Trophoblast cell (in vitro differentiated cells and primary cell): Measurements from ENCODE around the gene ZNF75A. TPM values are rescaled to one million over a fixed set of nuclear protein-coding genes. Genes with fewer than 3 reads are reported as not detected.
A peak's percentile ranks its signal among the peaks of the same experiment; 100 is the strongest.

Experiments
- DNase-seq, 2 donors: peaks; one replicate each; pipeline ENCODE4 v3.0.0-alpha.2; 2016
- H2AFZ ChIP-seq: 2 replicates; pipeline ENCODE4 v1.6.1; 2013; ENCODE audit warnings: low read length, moderate library complexity, mild to moderate bottlenecking; ENCODE audit not compliant: insufficient read depth, poor library complexity
- H2AK5ac ChIP-seq: 2 replicates; pipeline ENCODE4 v1.6.1; 2013; ENCODE audit warnings: mild to moderate bottlenecking, low read length
- H2BK120ac ChIP-seq: 2 replicates; pipeline ENCODE4 v1.6.1; 2013; ENCODE audit warnings: low read length, mild to moderate bottlenecking, moderate library complexity; ENCODE audit not compliant: insufficient read depth, poor library complexity
- H2BK12ac ChIP-seq: 2 replicates; pipeline ENCODE4 v1.6.1; 2013; ENCODE audit warnings: mild to moderate bottlenecking, low read length, moderate library complexity
- H2BK5ac ChIP-seq: 2 replicates; pipeline ENCODE4 v1.6.1; 2013; ENCODE audit warnings: low read length, low read depth, moderate library complexity, mild to moderate bottlenecking; ENCODE audit not compliant: poor library complexity
- H3K14ac ChIP-seq: 2 replicates; pipeline ENCODE4 v1.6.1; 2013; ENCODE audit warnings: mild to moderate bottlenecking, low read length
- H3K18ac ChIP-seq: 2 replicates; pipeline ENCODE4 v1.6.1; 2013; ENCODE audit warnings: mild to moderate bottlenecking, low read length
- H3K23ac ChIP-seq: 2 replicates; pipeline ENCODE4 v1.6.1; 2013; ENCODE audit warnings: low read length
- H3K27ac ChIP-seq: 2 replicates; pipeline ENCODE4 v1.5.1; 2013; ENCODE audit warnings: low read depth, mild to moderate bottlenecking, inconsistent platforms, low read length, moderate library complexity
- H3K27me3 ChIP-seq: 2 replicates; pipeline ENCODE4 v1.6.1; 2013; ENCODE audit warnings: inconsistent platforms, mild to moderate bottlenecking, low read length, moderate library complexity; ENCODE audit not compliant: insufficient read depth
- H3K36me3 ChIP-seq, 2 experiments: 1 replicate in 1 of 2; 2 replicates in 1 of 2; pipeline ENCODE4 v1.6.1; 2013; ENCODE audit warnings: low read length in 2 of 2, mild to moderate bottlenecking in 2 of 2, moderate library complexity in 1 of 2; ENCODE audit not compliant: insufficient read depth in 2 of 2, control insufficient read depth in 1 of 2
- H3K4ac ChIP-seq: 2 replicates; pipeline ENCODE4 v1.6.1; 2013; ENCODE audit warnings: low read depth, mild to moderate bottlenecking, low read length, moderate library complexity
- H3K4me1 ChIP-seq, 2 experiments: 1 replicate in 1 of 2; 2 replicates in 1 of 2; pipeline ENCODE4 v1.6.1; 2013; ENCODE audit warnings: low read length in 2 of 2, mild to moderate bottlenecking in 2 of 2, moderate library complexity in 1 of 2; ENCODE audit not compliant: insufficient read depth in 2 of 2, control insufficient read depth in 1 of 2
- H3K4me2 ChIP-seq: 2 replicates; pipeline ENCODE4 v1.6.1; 2013; ENCODE audit warnings: inconsistent platforms, mild to moderate bottlenecking, low read length, moderate library complexity
- H3K4me3 ChIP-seq: 2 replicates; pipeline ENCODE4 v1.5.1; 2013; ENCODE audit warnings: mild to moderate bottlenecking, low read depth, low read length, inconsistent platforms
- H3K79me1 ChIP-seq: one replicate; pipeline ENCODE4 v1.6.1; 2013; ENCODE audit warnings: low read length
- H3K79me2 ChIP-seq: 2 replicates; pipeline ENCODE4 v1.6.1; 2013; ENCODE audit warnings: low read length, mild to moderate bottlenecking; ENCODE audit not compliant: control insufficient read depth, insufficient read depth, poor library complexity
- H3K9ac ChIP-seq: 2 replicates; pipeline ENCODE4 v1.6.1; 2013; ENCODE audit warnings: mild to moderate bottlenecking, low read length
- H3K9me3 ChIP-seq: 2 replicates; pipeline ENCODE4 v1.6.1; 2013; ENCODE audit warnings: low read depth, mild to moderate bottlenecking, control low read depth, inconsistent platforms, low read length; ENCODE audit not compliant: insufficient read depth
- H4K12ac ChIP-seq: 2 replicates; pipeline ENCODE4 v1.6.1; 2013; ENCODE audit warnings: low read depth, mild to moderate bottlenecking, low read length, moderate library complexity
- H4K8ac ChIP-seq: 2 replicates; pipeline ENCODE4 v1.6.1; 2013; ENCODE audit warnings: low read depth, mild to moderate bottlenecking, low read length, moderate library complexity
- H4K91ac ChIP-seq: one replicate; pipeline ENCODE4 v1.6.1; 2013; ENCODE audit warnings: low read depth, mild to moderate bottlenecking, low read length, moderate library complexity
- WGBS: extraction: QIAGEN DNeasy Blood & Tissue Kit; methylation state at CpG from one replicate; pipeline ENCODE4 v1.1.7; 2013; ENCODE audit warnings: missing lambda C conversion rate; ENCODE audit not compliant: insufficient read length, insufficient coverage; ENCODE audit errors: extremely low coverage; 5-methylcytosine and 5-hydroxymethylcytosine counted together
- polyA plus RNA-seq: library from polyadenylated mRNA; stranded (reverse); fragments of 200-250 nt; gene quantifications from 2 replicates; pipeline ENCODE4 v1.2.3, GENCODE V29; 2013

The ZNF75A gene
- polyA plus RNA-seq, result 17.4 and 17.5 TPM in 2 replicates

GRCh38 chr16:3305109-3306068 is at the start of gene ZNF75A, which contains the start of gene TIGD7:
Gene ZNF75A (plus strand): TSS chr16:3305497. CDS start chr16:3308429, 2,932 bp downstream.
Gene TIGD7 (minus strand): TSS chr16:3305430. CDS start chr16:3300614, 4,816 bp downstream.
- H2AFZ ChIP-seq, result peak within 1 kb of the TSS; percentile 92
- H3K4me1 ChIP-seq, result peaks cover 2 to 3% of the 10 kb centered on the region in 2 experiments
- H3K4me2 ChIP-seq, result peak within 1 kb of the TSS; percentile 62
- no peak within 1 kb of the TSS for H2BK12ac ChIP-seq
- no CpG with 5 or more reads among the region's 103 CpGs for WGBS
- H3K18ac ChIP-seq, result peak within 1 kb of the TSS; percentile 87
- peak within 1 kb of the TSS; percentile 87 for H4K91ac ChIP-seq
- peak within 1 kb of the TSS; percentile 83 for H3K4me3 ChIP-seq
- H3K79me1 ChIP-seq, result peaks cover 8% of the 10 kb centered on the region
- peak; percentile 85 to 86 for DNase-seq
- peak within 1 kb of the TSS; percentile 79 for H2BK120ac ChIP-seq
- peak within 1 kb of the TSS; percentile 87 for H3K27ac ChIP-seq
- H4K8ac ChIP-seq, result peak within 1 kb of the TSS; percentile 99
- H3K36me3 ChIP-seq, result peaks cover 16 to 17% of the 10 kb centered on the region in 2 experiments
- peak within 1 kb of the TSS; percentile 75 for H2BK5ac ChIP-seq
- peak within 1 kb of the TSS; percentile 86 for H3K14ac ChIP-seq
- no peak within 1 kb of the TSS for H3K23ac ChIP-seq
- peak within 1 kb of the TSS; percentile 79 for H4K12ac ChIP-seq
- peaks cover 25% of the 10 kb centered on the region for H3K9me3 ChIP-seq
- H3K27me3 ChIP-seq, result no peaks in the 10 kb centered on the region
- H3K9ac ChIP-seq, result peak within 1 kb of the TSS; percentile 48
- H3K79me2 ChIP-seq, result peaks cover 6% of the 10 kb centered on the region
- peak within 1 kb of the TSS; percentile 3 for H2AK5ac ChIP-seq
- H3K4ac ChIP-seq, result peak within 1 kb of the TSS; percentile 1

GRCh38 chr16:3256146-3256865 is 49.0 kb upstream of the ZNF75A start, which contains the start of gene MEFV:
Gene MEFV (minus strand): TSS chr16:3256633. CDS start chr16:3256587, 46 bp downstream.
- H2BK120ac ChIP-seq, result no peak within 1 kb of the TSS
- no peak within 1 kb of the TSS for H2BK12ac ChIP-seq
- H3K79me1 ChIP-seq, result no peaks in the 10 kb centered on the region
- H3K4me1 ChIP-seq, result no peaks in the 10 kb centered on the region
- H3K9ac ChIP-seq, result no peak within 1 kb of the TSS
- WGBS, result no CpG with 5 or more reads among the region's 14 CpGs
- peaks cover 36% of the 10 kb centered on the region for H3K9me3 ChIP-seq
- no peak within 1 kb of the TSS for H4K12ac ChIP-seq
- no peak within 1 kb of the TSS for H4K91ac ChIP-seq
- no peak within 1 kb of the TSS for H2AFZ ChIP-seq
- no peaks in the 10 kb centered on the region for H3K79me2 ChIP-seq
- H3K27me3 ChIP-seq, result no peaks in the 10 kb centered on the region
- no peak within 1 kb of the TSS for H3K18ac ChIP-seq
- H2BK5ac ChIP-seq, result no peak within 1 kb of the TSS
- H3K4ac ChIP-seq, result no peak within 1 kb of the TSS
- no peak within 1 kb of the TSS for H3K4me3 ChIP-seq
- no peak within 1 kb of the TSS for H3K4me2 ChIP-seq
- no peak within 1 kb of the TSS for H3K23ac ChIP-seq
- H3K27ac ChIP-seq, result no peak within 1 kb of the TSS
- peak; percentile 15 to 31 for DNase-seq
- H2AK5ac ChIP-seq, result no peak within 1 kb of the TSS
- no peak within 1 kb of the TSS for H3K14ac ChIP-seq
- no peak within 1 kb of the TSS for H4K8ac ChIP-seq
- H3K36me3 ChIP-seq, result no peaks in the 10 kb centered on the region

- Histone ChIP-seq H4K91ac (no peak overlapping the region), H3K27ac (no peak overlapping the region), H3K14ac (no peak overlapping the region), H3K79me2 (no peaks in the 10 kb centered on the region), H3K4ac (no peak overlapping the region), H4K8ac (no peak overlapping the region), H2BK5ac (no peak overlapping the region), H3K79me1 (no peaks in the 10 kb centered on the region), H3K9ac (no peak overlapping the region), H2BK120ac (no peak overlapping the region), H4K12ac (no peak overlapping the region), H3K9me3 (peaks cover 36% of the 10 kb centered on the region), H2BK12ac (no peak overlapping the region), H3K36me3 (no peaks in the 10 kb centered on the region), H2AFZ (no peak overlapping the region), H3K4me1 (no peaks in the 10 kb centered on the region), H3K27me3 (no peaks in the 10 kb centered on the region), H3K4me3 (no peak overlapping the region), H2AK5ac (no peak overlapping the region), H3K4me2 (no peak overlapping the region), H3K23ac (no peak overlapping the region), H3K18ac (no peak overlapping the region)
- DNase-seq, result no peak
- no CpG with 5 or more reads among the region's 9 CpGs for WGBS
Observed at GRCh38 chr16:3256866-3257465, 48.3 kb upstream of the ZNF75A start.

GRCh38 chr16:3259836-3260235 is 45.5 kb upstream of the ZNF75A start:
- no peak overlapping the region for H3K4ac ChIP-seq
- H2BK5ac ChIP-seq, result no peak overlapping the region
- no peak overlapping the region for H4K91ac ChIP-seq
- H3K79me1 ChIP-seq, result no peaks in the 10 kb centered on the region
- peak in 1 of 2 donors; percentile 47 for DNase-seq
- WGBS, result no CpG with 5 or more reads among the region's 8 CpGs
- no peak overlapping the region for H4K8ac ChIP-seq
- no peaks in the 10 kb centered on the region for H3K4me1 ChIP-seq
- H2BK12ac ChIP-seq, result no peak overlapping the region
- H3K9ac ChIP-seq, result no peak overlapping the region
- no peaks in the 10 kb centered on the region for H3K79me2 ChIP-seq
- no peak overlapping the region for H4K12ac ChIP-seq
- peaks cover 5% of the 10 kb centered on the region for H3K27me3 ChIP-seq
- H2AFZ ChIP-seq, result no peak overlapping the region
- H2AK5ac ChIP-seq, result no peak overlapping the region
- no peak overlapping the region for H3K14ac ChIP-seq
- no peaks in the 10 kb centered on the region for H3K36me3 ChIP-seq
- H3K4me3 ChIP-seq, result no peak overlapping the region
- H3K23ac ChIP-seq, result no peak overlapping the region
- H2BK120ac ChIP-seq, result no peak overlapping the region
- no peak overlapping the region for H3K4me2 ChIP-seq
- H3K18ac ChIP-seq, result no peak overlapping the region
- H3K27ac ChIP-seq, result no peak overlapping the region
- H3K9me3 ChIP-seq, result peaks cover 34% of the 10 kb centered on the region
